Testis (tissue), 3 donors: ENCODE measurements around the gene PPA1. TPM values are rescaled to one million over a fixed set of nuclear protein-coding genes. Genes with fewer than 3 reads are reported as not detected.
A peak's percentile ranks its signal among the peaks of the same experiment; 100 is the strongest.
"Not testable (repeated sequence)": the region's sequence is repeated elsewhere in the genome, so short reads cannot be mapped to it uniquely, and the experiment has no call there.

Source experiments
- DNase-seq: peaks from one replicate; pipeline ENCODE4 v3.0.0-alpha.2; 2019
- H3K27ac ChIP-seq, 2 donors: fragments of 200-600 bp; sonication (generic); one replicate each; pipeline ENCODE4 v1.5.1; 2019
- H3K27me3 ChIP-seq: fragments of 200-600 bp; sonication (generic); one replicate; pipeline ENCODE4 v1.5.1; 2019
- H3K36me3 ChIP-seq: fragments of 200-600 bp; sonication (generic); one replicate; pipeline ENCODE4 v1.5.1; 2017; ENCODE audit warnings: low read depth; ENCODE audit errors: missing control alignments
- H3K4me1 ChIP-seq: fragments of 200-600 bp; sonication (generic); one replicate; pipeline ENCODE4 v1.5.1; 2019
- H3K4me3 ChIP-seq, 2 donors: fragments of 200-600 bp; sonication (generic); one replicate each; pipeline ENCODE4 v1.5.1; 2017 to 2019
- H3K9me3 ChIP-seq: fragments of 200-600 bp; sonication (generic); one replicate; pipeline ENCODE4 v1.5.1; 2017
- CTCF ChIP-seq, 3 experiments: fragments of 450-650 bp in 2 of 3; fragments of 200-600 bp in 1 of 3; sonication (generic) in 1 of 3; IDR thresholded peaks; one replicate each; pipeline ENCODE4 v1.5.1; 2016 to 2019; ENCODE audit warnings: antibody characterized with exemption in 3 of 3, mild to moderate bottlenecking in 2 of 3, moderate library complexity in 1 of 3
- POLR2A ChIP-seq: fragments of 450-650 bp; IDR thresholded peaks from one replicate; pipeline ENCODE4 v1.6.1; 2017; ENCODE audit warnings: antibody characterized with exemption, mild to moderate bottlenecking, moderate library complexity
- WGBS, 2 donors: methylation state at CpG; one replicate each; pipeline ENCODE4 v1.1.5; 2018; 5-methylcytosine and 5-hydroxymethylcytosine counted together
- intact Hi-C: fragments of 100-400 bp; cut with DNase I; formaldehyde crosslinking; loops from one replicate; pipeline ENCODE4 v1.15.1; 2023; ENCODE audit warnings: low total_unique reads
- polyA plus RNA-seq: library from polyadenylated mRNA; stranded (reverse); fragments of 350-450 nt; fragmentation: Illumina TruSeq; extraction: RNeasy Lipid Tissue Mini Kit (QIAGEN cat#74804); gene quantifications from one replicate; pipeline ENCODE4 v1.2.3, GENCODE V29; 2014; ENCODE audit warnings: low read depth, low replicate concordance; ENCODE audit not compliant: insufficient read depth
- total RNA-seq, 2 donors: library from RNA; depleted of rRNA; stranded (reverse); fragments of >200 nt; gene quantifications; one replicate each; pipeline ENCODE4 v1.2.3, GENCODE V29; 2016

The PPA1 gene
- total and polyA plus RNA-seq, 3 donors from 2014 or later, result 110 to 143 (median 136) TPM

- 74 to 75% methylated on average over 9 to 10 of the region's 10 CpGs for WGBS, 2 donors
- H3K36me3 ChIP-seq, result no peaks in the 10 kb centered on the region
- no peak overlapping the region for H3K4me3 ChIP-seq
- H3K9me3 ChIP-seq, result no peaks in the 10 kb centered on the region
- TF ChIP-seq POLR2A (no peak), CTCF (IDR thresholded peaks at IDR 0.05) (no peak)
- H3K27me3 ChIP-seq, result no peaks in the 10 kb centered on the region
- intact Hi-C loops, result no loop called here
- no peak for DNase-seq
- no peaks in the 10 kb centered on the region for H3K4me1 ChIP-seq
- H3K27ac ChIP-seq, result no peak overlapping the region
Measured at GRCh38 chr10:70265032-70265689, 31.9 kb upstream of the PPA1 start.

- intact Hi-C loops, result no loop called here
- DNase-seq, result no peak
- H3K36me3 ChIP-seq, result no peaks in the 10 kb centered on the region
- no peaks in the 10 kb centered on the region for H3K27me3 ChIP-seq
- no peaks in the 10 kb centered on the region for H3K9me3 ChIP-seq
- no peak for TF ChIP-seq CTCF (IDR thresholded peaks at IDR 0.05)
- TF ChIP-seq POLR2A, result no peak
- no peak overlapping the region for H3K27ac ChIP-seq
- peaks cover 10% of the 10 kb centered on the region for H3K4me1 ChIP-seq
- no peak overlapping the region for H3K4me3 ChIP-seq
- 81 to 92% methylated on average over 3 of the region's 3 CpGs for WGBS, 2 donors
Measured at GRCh38 chr10:70260734-70261133, 27.5 kb upstream of the PPA1 start.

- Histone ChIP-seq H3K27me3 (no peaks in the 10 kb centered on the region), H3K4me1 (peaks cover 15% of the 10 kb centered on the region), H3K36me3 (no peaks in the 10 kb centered on the region), H3K27ac (no peak overlapping the region), H3K9me3 (no peaks in the 10 kb centered on the region), H3K4me3 (no peak overlapping the region)
- intact Hi-C loops, result no loop called here
- 67 to 81% methylated on average over 1 of the region's 1 CpG for WGBS, 2 donors
- no peak for DNase-seq
- TF ChIP-seq CTCF (IDR thresholded peaks at IDR 0.05) (no peak), POLR2A (no peak)
Measured at GRCh38 chr10:70260259-70260658, 27.0 kb upstream of the PPA1 start.

GRCh38 chr10:70258216-70258615 lies 25.0 kb upstream of the PPA1 start:
- Histone ChIP-seq H3K4me1 (peaks cover 33% of the 10 kb centered on the region), H3K36me3 (no peaks in the 10 kb centered on the region), H3K9me3 (no peaks in the 10 kb centered on the region), H3K27ac (peak overlapping the region in 1 of 2 donors; percentile 41), H3K27me3 (no peaks in the 10 kb centered on the region), H3K4me3 (no peak overlapping the region)
- no peak for TF ChIP-seq CTCF (IDR thresholded peaks at IDR 0.05)
- TF ChIP-seq POLR2A, result no peak
- WGBS, 2 donors, result 50 to 62% methylated on average over 1 of the region's 1 CpG
- no peak for DNase-seq
- intact Hi-C loops, result no loop called here

- H3K27me3 ChIP-seq, intact Hi-C loops, DNase-seq, H3K4me3 ChIP-seq, H3K36me3 ChIP-seq, H3K9me3 ChIP-seq: not testable (repeated sequence)
- Histone ChIP-seq H3K27ac (peak overlapping the region in 1 of 2 donors; percentile 30), H3K4me1 (peaks cover 36% of the 10 kb centered on the region)
- WGBS, 2 donors, result 49 to 57% methylated on average over 8 of the region's 8 CpGs
Measured at GRCh38 chr10:70257816-70258215, 24.6 kb upstream of the PPA1 start.
